Fibroblast of skin of back (primary cell): ENCODE results near the gene SCAI. TPM values are rescaled to one million over a fixed set of nuclear protein-coding genes. Genes with fewer than 3 reads are reported as not detected.
"Not testable (repeated sequence)": the region's sequence is repeated elsewhere in the genome, so short reads cannot be mapped to it uniquely, and the experiment has no call there.

Source experiments
- DNase-seq: peaks from one replicate; pipeline ENCODE4 v3.0.0-alpha.2; 2013
- polyA plus RNA-seq, 2 experiments: library from polyadenylated mRNA; unstranded; fragments of 120-200 nt; gene quantifications; one replicate each; pipeline ENCODE4 v1.2.1, GENCODE V29; 2013; ENCODE audit not compliant: insufficient read length in 2 of 2

The SCAI gene
- polyA plus RNA-seq (2013, experiment 1 of 2; ENCODE audit: insufficient read length), result 2.1 TPM
- 3.0 TPM for polyA plus RNA-seq (2013, experiment 2 of 2; ENCODE audit: insufficient read length)

GRCh38 chr9:125143377-125144090 is at the start of gene SCAI:
TSS of gene SCAI (minus strand) at chr9:125143528. CDS start at chr9:125143437, 91 bp downstream.
- peak; percentile 98 for DNase-seq

GRCh38 chr9:125190361-125190801 is 47.1 kb upstream of the SCAI start:
- no peak for DNase-seq

GRCh38 chr9:125189361-125190289 is 46.3 kb upstream of the SCAI start, which contains the start of gene PPP6C:
TSS of gene PPP6C (minus strand) at chr9:125189803. CDS start at chr9:125189718, 85 bp downstream.
- DNase-seq, result peak; percentile 95

DNA sequence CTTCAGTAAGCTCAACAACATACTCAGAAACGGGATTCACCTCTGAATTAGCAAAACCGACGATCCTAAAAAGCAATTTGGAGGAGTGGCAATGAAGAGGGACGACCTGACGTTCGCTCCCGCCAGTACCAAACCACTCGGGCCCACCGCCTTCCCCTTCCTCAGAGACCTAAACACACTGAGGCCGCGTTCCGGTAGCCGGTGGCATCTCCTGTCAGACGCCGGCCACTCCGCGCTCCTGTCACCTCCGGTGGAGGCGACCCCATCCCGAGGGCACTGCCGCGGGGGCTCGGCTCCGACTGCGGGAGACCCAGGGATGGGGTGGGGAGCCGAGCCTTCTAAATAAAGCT is 45.7 kb upstream of the SCAI start:
- no peak for DNase-seq

GRCh38 chr9:125183561-125183960 is 40.2 kb upstream of the SCAI start:
- DNase-seq, result no peak

DNA sequence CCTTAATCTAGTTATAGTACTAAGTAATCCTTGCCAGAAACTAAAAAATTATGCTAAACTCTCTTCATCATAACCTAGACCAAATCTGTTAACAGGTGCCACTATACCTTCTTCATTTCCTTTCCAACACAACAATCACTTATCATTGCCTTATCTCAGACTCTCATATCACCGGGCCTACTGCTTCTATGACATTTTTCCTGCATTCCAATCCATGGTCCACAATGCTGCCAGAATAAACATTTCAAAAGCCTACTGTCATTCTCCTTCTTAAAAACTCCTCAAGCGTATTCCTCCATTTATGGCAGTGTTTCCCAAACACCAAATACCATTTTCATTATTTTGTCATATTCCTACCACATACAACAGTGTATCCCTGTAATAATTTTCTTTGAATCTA is 39.7 kb upstream of the SCAI start:
- peak; percentile 76 for DNase-seq

GRCh38 chr9:125181756-125182155 is 38.4 kb upstream of the SCAI start:
- DNase-seq, result not testable (repeated sequence)

GRCh38 chr9:125180876-125181275 is 37.5 kb upstream of the SCAI start:
- no peak for DNase-seq

- DNase-seq, result not testable (repeated sequence)
These were observed 36.4 kb upstream of the SCAI start for GRCh38 chr9:125179776-125180175.

- DNase-seq, result no peak
These were observed 34.6 kb upstream of the SCAI start for GRCh38 chr9:125177888-125178287.

DNA sequence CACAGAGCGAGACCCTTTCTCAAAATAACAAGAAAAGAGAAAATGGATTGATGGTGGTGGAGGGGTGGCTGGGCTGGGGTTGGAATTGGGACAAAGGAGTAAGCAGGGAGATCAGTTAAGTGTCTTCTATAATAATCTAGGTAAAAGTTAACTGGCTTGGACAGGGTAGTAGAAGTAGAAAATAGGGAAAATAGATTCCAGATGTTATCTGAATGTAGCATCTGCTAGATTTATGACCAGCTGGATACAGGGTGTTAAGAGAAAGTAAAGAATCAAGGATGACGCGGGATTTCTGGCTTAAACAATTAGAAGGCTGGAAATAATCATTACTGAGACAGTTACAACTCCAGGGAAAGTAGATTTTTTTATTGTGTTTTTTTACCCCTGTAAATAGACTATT is 33.3 kb upstream of the SCAI start:
- no peak for DNase-seq

GRCh38 chr9:125172031-125172755 is 28.9 kb upstream of the SCAI start:
- no peak for DNase-seq

DNA sequence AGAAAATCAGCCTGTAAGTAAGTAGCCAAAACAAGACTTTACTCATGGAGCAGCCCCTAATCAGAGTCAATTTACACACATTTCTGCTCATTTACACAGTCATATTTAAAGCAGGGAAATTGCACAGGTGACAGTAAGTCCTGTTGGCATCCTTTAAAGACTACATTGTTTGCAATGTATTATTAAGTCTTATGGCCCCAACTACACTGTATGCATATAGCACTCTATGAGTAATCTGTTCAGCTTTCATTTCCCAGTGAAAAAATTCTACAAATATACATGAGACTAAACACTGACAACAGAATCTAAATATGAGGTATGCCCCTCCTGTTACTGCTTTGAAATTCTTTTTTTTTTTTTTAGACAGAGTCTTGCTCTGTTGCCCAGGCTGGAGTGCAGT is 26.6 kb upstream of the SCAI start:
- DNase-seq, result no peak

DNA sequence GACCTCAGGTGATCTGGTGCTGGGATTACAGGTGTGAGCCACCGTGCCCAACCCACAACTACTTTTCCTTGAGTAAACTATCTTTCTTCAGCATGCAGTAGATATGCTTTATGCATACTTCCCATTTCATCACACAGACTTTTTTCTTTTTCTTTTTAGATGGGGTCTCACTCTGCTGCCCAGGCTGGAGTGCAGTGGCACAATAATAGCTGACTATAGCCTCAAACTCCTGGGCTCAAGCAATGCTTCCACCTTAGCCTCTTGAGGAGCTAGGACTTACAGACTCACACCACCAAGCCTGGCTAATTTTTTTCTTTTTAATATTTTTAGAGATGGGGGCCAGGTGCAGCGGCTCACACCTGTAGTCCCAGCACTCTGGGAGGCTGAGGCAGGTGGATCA is 23.4 kb upstream of the SCAI start:
- DNase-seq, result no peak

- DNase-seq, result peak; percentile 22
These were observed 19.6 kb upstream of the SCAI start for GRCh38 chr9:125162891-125163290.

GRCh38 chr9:125161284-125161918 is 18.1 kb upstream of the SCAI start:
- DNase-seq, result peak; percentile 51

DNA sequence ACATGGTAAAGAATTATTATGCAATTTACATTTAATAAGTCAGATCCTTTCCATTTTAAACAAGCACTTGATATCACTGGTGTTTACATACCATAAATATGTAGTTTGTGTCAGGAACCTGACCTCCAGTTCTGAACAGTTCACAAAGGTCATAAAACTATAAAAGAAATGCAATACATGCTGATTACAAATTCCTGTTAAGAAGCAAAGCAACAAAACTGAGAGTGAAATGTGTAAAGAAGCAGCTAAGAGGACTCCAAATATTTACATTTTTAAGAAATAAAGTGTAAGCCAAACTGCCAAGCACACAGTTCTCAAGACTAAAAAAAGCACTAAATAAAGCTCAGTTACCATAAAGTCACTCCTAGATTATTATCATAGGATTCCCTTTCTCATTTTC is 17.4 kb upstream of the SCAI start:
- no peak for DNase-seq

DNA sequence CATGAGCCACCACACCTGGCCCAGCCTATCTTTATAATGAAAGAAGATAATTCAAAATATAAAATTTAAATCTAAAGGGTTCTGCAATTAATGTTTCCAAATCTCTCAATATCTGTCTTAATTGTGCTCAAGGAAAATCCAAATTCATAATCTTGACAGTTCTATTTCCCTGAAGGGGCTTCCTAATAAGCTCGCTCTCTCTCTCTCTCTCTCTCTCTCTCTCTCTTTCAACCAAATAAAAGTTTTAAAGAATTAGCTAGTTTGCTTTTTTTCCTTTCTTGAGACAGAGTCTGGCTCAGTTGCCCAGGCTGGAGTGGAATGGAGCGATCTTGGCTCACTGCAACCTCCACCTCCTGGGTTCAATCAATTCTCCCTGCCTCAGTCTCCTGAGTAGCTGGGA is 13.2 kb upstream of the SCAI start:
- DNase-seq, result no peak

- peak; percentile 48 for DNase-seq
These were observed 10.5 kb upstream of the SCAI start for GRCh38 chr9:125153712-125154367.

DNA sequence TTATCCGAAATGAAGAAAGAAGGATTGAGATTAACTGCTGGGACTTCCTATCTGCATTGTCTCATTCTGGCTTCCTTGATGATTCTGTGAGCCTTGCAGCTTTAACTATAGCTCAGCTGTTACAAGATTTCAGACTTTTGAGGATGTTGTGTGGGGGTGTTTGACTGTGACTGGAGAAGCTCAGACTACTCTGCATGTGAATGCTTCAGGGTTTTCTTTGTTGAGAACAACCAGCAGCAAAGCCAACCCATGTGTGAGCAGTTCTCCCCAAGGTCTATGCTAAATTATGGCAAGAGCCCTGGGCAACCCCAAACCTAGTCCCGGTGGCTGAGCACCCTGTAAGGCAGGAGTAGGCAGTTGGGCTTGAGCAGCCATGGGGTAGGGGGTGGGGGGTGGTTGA is 8.4 kb upstream of the SCAI start:
- DNase-seq, result no peak

GRCh38 chr9:125150349-125151245 is 7.3 kb upstream of the SCAI start:
- no peak for DNase-seq
